OCI-LY7 (cell line): ENCODE results near the gene DPP10. TPM values are rescaled to one million over a fixed set of nuclear protein-coding genes. Genes with fewer than 3 reads are reported as not detected.

Source experiments
- BruUV-seq: library from RNA; stranded (reverse); fragments of 400-500 nt; replicated peaks from 2 replicates; lab custom pipeline; 2021; lab: Mats Ljungman, UMichigan
- CTCF ChIA-PET: fragments of 300-600 bp; sonication (Branson Sonifier 250); formaldehyde crosslinking; loops from one replicate; lab custom pipeline; 2022; ENCODE audit warnings: antibody characterized with exemption; ENCODE audit not compliant: unreplicated experiment; lab: Charles Lee
- POLR2A ChIA-PET: fragments of 300-600 bp; sonication (Branson Sonifier 250); formaldehyde crosslinking; loops from one replicate; lab custom pipeline; 2022; ENCODE audit warnings: antibody characterized with exemption; lab: Charles Lee
- DNase-seq: peaks from one replicate; pipeline ENCODE4 v3.0.0-alpha.2; 2015; ENCODE audit warnings: low spot score
- H2AFZ ChIP-seq: fragments of 200-600 bp; sonication (generic), shearing (Covaris generic); 2 replicates; pipeline ENCODE4 v1.6.1; 2014; ENCODE audit warnings: mild to moderate bottlenecking, antibody characterized with exemption, low read length, moderate library complexity
- H3K27ac ChIP-seq: fragments of 200-600 bp; sonication (generic); 2 replicates; pipeline ENCODE4 v1.5.1; 2014; ENCODE audit warnings: mixed run types, low read depth, mild to moderate bottlenecking, moderate library complexity, low read length, inconsistent platforms; ENCODE audit not compliant: poor library complexity, severe bottlenecking
- H3K36me3 ChIP-seq: fragments of 200-600 bp; sonication (generic); 2 replicates; pipeline ENCODE4 v1.6.1; 2014; ENCODE audit warnings: mild to moderate bottlenecking, antibody characterized with exemption, low read length, moderate library complexity, mixed read lengths; ENCODE audit not compliant: insufficient read depth
- H3K4me1 ChIP-seq: fragments of 200-600 bp; sonication (generic); 2 replicates; pipeline ENCODE4 v1.5.1; 2014; ENCODE audit warnings: mild to moderate bottlenecking, low read length; ENCODE audit not compliant: insufficient read depth, poor library complexity, severe bottlenecking
- H3K4me2 ChIP-seq: fragments of 200-600 bp; sonication (generic); 2 replicates; pipeline ENCODE4 v1.6.1; 2014; ENCODE audit warnings: mild to moderate bottlenecking, low read length
- H3K4me3 ChIP-seq: fragments of 200-600 bp; sonication (generic); 2 replicates; pipeline ENCODE4 v1.5.1; 2014; ENCODE audit warnings: mild to moderate bottlenecking, low read depth, low read length; ENCODE audit not compliant: poor library complexity, severe bottlenecking
- H3K79me2 ChIP-seq: fragments of 200-600 bp; sonication (generic); 2 replicates; pipeline ENCODE4 v1.6.1; 2016; ENCODE audit warnings: low read depth, mild to moderate bottlenecking, low read length, moderate library complexity, mixed read lengths; ENCODE audit not compliant: insufficient read depth
- H3K9me2 ChIP-seq: fragments of 200-600 bp; sonication (generic); 2 replicates; pipeline ENCODE4 v1.6.1; 2016; ENCODE audit warnings: mild to moderate bottlenecking, low read length, mixed read lengths; ENCODE audit not compliant: insufficient read depth
- H3K9me3 ChIP-seq: fragments of 200-600 bp; sonication (generic); 2 replicates; pipeline ENCODE4 v1.6.1; 2014; ENCODE audit warnings: mild to moderate bottlenecking, mixed run types, low read length, mixed read lengths
- H4K20me1 ChIP-seq: fragments of 200-600 bp; sonication (generic); 2 replicates; pipeline ENCODE4 v1.6.1; 2014; ENCODE audit warnings: mild to moderate bottlenecking, antibody characterized with exemption, low read length, moderate library complexity, mixed read lengths; ENCODE audit not compliant: insufficient read depth
- EZH2phosphoT487 ChIP-seq: fragments of 200-600 bp; sonication (generic); IDR thresholded peaks from 2 replicates; pipeline ENCODE4 v1.6.1; 2018; ENCODE audit warnings: low read depth, borderline replicate concordance, mild to moderate bottlenecking, mixed run types, antibody characterized with exemption, low read length, moderate library complexity, mixed read lengths
- intact Hi-C: fragments of 100-400 bp; cut with micrococcal nuclease; formaldehyde crosslinking; loops from one replicate; pipeline ENCODE4 v1.10.0; 2022; ENCODE audit not compliant: unreplicated experiment
- total RNA-seq, 2 experiments: library from RNA; depleted of rRNA in 1 of 2; stranded (reverse); fragments of >200 nt in 1 of 2; shearing (Covaris generic) in 1 of 2; gene quantifications; 2 replicates each; pipeline ENCODE4 v1.2.3, GENCODE V29; 2014 to 2022
- TF ChIP-seq, protein P1 (sequence below): fragments of 200-600 bp; sonication (generic); conservative IDR thresholded peaks from 2 replicates; pipeline ENCODE4 v1.5.1; 2014; ENCODE audit warnings: mild to moderate bottlenecking, antibody characterized with exemption, low read length, moderate library complexity, mixed read lengths

DPP10 gene
- total RNA-seq, 2 experiments from 2014 or later = not detected

DNA sequence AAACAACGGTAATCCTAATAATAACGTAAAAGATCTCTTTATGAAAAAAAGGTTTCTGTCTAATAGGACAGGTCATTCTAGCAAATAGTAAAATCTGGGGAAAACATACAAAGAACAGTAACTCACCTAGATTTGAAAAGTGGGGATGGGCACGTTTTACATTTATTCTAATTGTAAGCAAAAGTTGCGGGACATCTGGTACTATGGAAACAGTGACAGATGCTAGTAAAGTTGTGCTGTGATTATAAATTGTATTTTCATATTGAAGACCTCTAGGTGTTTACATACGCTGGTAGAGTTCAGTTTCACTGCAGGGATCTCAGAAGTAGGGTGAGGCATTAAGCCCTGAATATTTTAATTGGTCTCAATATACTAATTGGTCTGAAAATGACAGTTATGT is 422.5 kb downstream of the DPP10 start:
- Histone ChIP-seq H3K79me2 (no peaks in the 10 kb centered on the region), H2AFZ (no peak overlapping the region), H3K4me1 (no peaks in the 10 kb centered on the region), H4K20me1 (no peaks in the 10 kb centered on the region), H3K4me2 (no peak overlapping the region), H3K4me3 (no peak overlapping the region), H3K27ac (no peak overlapping the region), H3K9me3 (no peaks in the 10 kb centered on the region), H3K9me2 (no peaks in the 10 kb centered on the region), H3K36me3 (no peaks in the 10 kb centered on the region)
- no TSS peak for BruUV-seq
- intact Hi-C loops = no loop called here
- TF ChIP-seq EZH2phosphoT487 = no peak
- TF ChIP-seq, protein P1, sequence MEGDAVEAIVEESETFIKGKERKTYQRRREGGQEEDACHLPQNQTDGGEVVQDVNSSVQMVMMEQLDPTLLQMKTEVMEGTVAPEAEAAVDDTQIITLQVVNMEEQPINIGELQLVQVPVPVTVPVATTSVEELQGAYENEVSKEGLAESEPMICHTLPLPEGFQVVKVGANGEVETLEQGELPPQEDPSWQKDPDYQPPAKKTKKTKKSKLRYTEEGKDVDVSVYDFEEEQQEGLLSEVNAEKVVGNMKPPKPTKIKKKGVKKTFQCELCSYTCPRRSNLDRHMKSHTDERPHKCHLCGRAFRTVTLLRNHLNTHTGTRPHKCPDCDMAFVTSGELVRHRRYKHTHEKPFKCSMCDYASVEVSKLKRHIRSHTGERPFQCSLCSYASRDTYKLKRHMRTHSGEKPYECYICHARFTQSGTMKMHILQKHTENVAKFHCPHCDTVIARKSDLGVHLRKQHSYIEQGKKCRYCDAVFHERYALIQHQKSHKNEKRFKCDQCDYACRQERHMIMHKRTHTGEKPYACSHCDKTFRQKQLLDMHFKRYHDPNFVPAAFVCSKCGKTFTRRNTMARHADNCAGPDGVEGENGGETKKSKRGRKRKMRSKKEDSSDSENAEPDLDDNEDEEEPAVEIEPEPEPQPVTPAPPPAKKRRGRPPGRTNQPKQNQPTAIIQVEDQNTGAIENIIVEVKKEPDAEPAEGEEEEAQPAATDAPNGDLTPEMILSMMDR = no peak
- no peak for DNase-seq
- CTCF ChIA-PET = no interaction called here
- POLR2A ChIA-PET = no interaction called here

DNA sequence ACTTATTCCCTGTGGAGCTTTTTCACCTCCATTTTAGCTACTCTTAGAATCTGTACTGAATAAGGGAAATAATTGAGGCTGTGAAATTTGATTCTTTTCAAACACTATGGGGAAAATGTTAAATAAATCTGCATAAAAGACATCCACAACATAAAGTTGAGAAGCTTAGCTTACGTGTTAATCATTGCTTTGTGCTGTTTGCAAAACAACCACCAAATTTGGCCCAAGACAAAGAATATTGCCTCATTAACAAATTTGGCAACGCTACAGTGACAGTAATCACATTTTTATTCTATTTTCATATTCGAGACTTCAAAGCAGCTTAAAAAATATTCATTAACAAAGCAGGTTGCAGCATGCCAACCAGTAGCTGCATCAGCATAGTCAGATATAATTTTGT is 437.6 kb downstream of the DPP10 start:
- TF ChIP-seq, protein P1 = no peak
- TF ChIP-seq EZH2phosphoT487 = no peak
- no peaks in the 10 kb centered on the region for H3K9me3 ChIP-seq
- BruUV-seq = no TSS peak
- CTCF ChIA-PET = no interaction called here
- intact Hi-C loops = no loop called here
- H3K9me2 ChIP-seq = no peaks in the 10 kb centered on the region
- no peak overlapping the region for H3K4me3 ChIP-seq
- no peaks in the 10 kb centered on the region for H3K36me3 ChIP-seq
- H3K79me2 ChIP-seq = no peaks in the 10 kb centered on the region
- DNase-seq = no peak
- H3K4me2 ChIP-seq = no peak overlapping the region
- no peak overlapping the region for H2AFZ ChIP-seq
- POLR2A ChIA-PET = interaction anchor here (0.7 kb wide), 1 partner anchor 41 kb away, joined by 3 read pairs; no protein-coding TSS in a partner anchor
- no peaks in the 10 kb centered on the region for H3K4me1 ChIP-seq
- no peak overlapping the region for H3K27ac ChIP-seq
- no peaks in the 10 kb centered on the region for H4K20me1 ChIP-seq

DNA sequence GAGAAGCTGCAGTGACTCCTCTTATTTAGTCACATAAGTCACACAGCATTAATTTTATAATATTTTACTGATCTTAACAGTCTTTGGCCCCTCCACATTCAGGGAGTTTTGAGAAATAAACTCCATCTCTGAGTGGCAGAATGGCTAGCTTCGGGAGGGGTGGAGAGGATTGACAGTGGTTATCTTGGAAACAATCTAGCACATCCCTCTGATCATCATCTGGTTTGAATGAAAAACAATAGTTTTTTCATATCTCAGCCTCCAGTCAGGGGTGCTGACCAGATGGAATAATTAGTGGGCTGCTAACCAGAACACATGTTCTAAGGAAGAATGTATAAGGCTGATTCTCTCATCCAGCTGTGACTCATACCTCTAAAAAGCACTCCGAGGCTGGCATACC is 477.5 kb downstream of the DPP10 start:
- ChIA-PET CTCF (no interaction called here), POLR2A (interaction anchor here (0.5 to 0.7 kb wide), 2 partner anchors 66 to 77 kb away, joined by 3 read pairs; no protein-coding TSS in a partner anchor)
- H3K27ac ChIP-seq = no peak overlapping the region
- BruUV-seq = no TSS peak
- intact Hi-C loops = no loop called here
- H3K79me2 ChIP-seq = no peaks in the 10 kb centered on the region
- no peaks in the 10 kb centered on the region for H3K9me3 ChIP-seq
- TF ChIP-seq, protein P1 = no peak
- no peak for TF ChIP-seq EZH2phosphoT487
- no peaks in the 10 kb centered on the region for H4K20me1 ChIP-seq
- no peaks in the 10 kb centered on the region for H3K9me2 ChIP-seq
- H3K4me3 ChIP-seq = no peak overlapping the region
- no peak for DNase-seq
- no peak overlapping the region for H2AFZ ChIP-seq
- no peak overlapping the region for H3K4me2 ChIP-seq
- no peaks in the 10 kb centered on the region for H3K4me1 ChIP-seq
- H3K36me3 ChIP-seq = no peaks in the 10 kb centered on the region
